Adrenal gland (tissue), 5 donors: Measurements from ENCODE around the gene ESRRB.

Source experiments
- CTCF ChIP-seq, 6 experiments: fragments of 450-650 bp in 4 of 6; fragments of 200-600 bp in 2 of 6; sonication (generic) in 1 of 6; IDR thresholded peaks; 1 replicate in 5 of 6; 2 replicates in 1 of 6; pipeline versions ENCODE4 v1.5.1 to v1.8.0; 2016 to 2021; ENCODE audit warnings: antibody characterized with exemption in 6 of 6, mild to moderate bottlenecking in 2 of 6, moderate library complexity in 1 of 6
- POLR2A ChIP-seq, 2 donors: fragments of 450-650 bp; IDR thresholded peaks; one replicate each; pipeline ENCODE4 v1.6.1; 2017; ENCODE audit warnings: antibody characterized with exemption in 2 of 2, mild to moderate bottlenecking in 2 of 2, moderate library complexity in 1 of 2
- donor health status: DM: no; HTN: no; CAD: no.

GRCh38 chr14:76329951-76330350, 46.0 kb upstream of the ESRRB start:
- TF ChIP-seq CTCF (IDR thresholded peaks at IDR 0.05) (no peak), POLR2A (IDR thresholded peaks at IDR 0.05) (no peak)
